SU-DHL-6 (cell line): ENCODE data around the gene RNF225.

Experiments used
- H2AFZ ChIP-seq: fragments of 200-600 bp; sonication (generic); 2 replicates; pipeline ENCODE4 v1.6.1; 2014; ENCODE audit warnings: low read depth, mild to moderate bottlenecking, moderate library complexity, mixed read lengths, antibody characterized with exemption, low read length; ENCODE audit not compliant: severe bottlenecking
- H3F3A ChIP-seq: fragments of 200-600 bp; shearing (Covaris generic); 2 replicates; pipeline ENCODE4 v1.6.0; 2016; ENCODE audit warnings: antibody characterized with exemption, mild to moderate bottlenecking; ENCODE audit not compliant: insufficient read depth
- H3K27ac ChIP-seq: fragments of 200-600 bp; sonication (generic); 2 replicates; pipeline ENCODE4 v1.5.1; 2016; ENCODE audit warnings: low read depth, mild to moderate bottlenecking, low read length, moderate library complexity, mixed read lengths
- H3K27me3 ChIP-seq: fragments of 200-600 bp; sonication (generic), shearing (Covaris generic); 2 replicates; pipeline ENCODE4 v1.6.0; 2014; ENCODE audit warnings: mild to moderate bottlenecking, low read length
- H3K36me3 ChIP-seq: fragments of 200-600 bp; sonication (generic); 2 replicates; pipeline ENCODE4 v1.6.1; 2014; ENCODE audit warnings: mild to moderate bottlenecking, low read length, mixed read lengths
- H3K4me2 ChIP-seq: fragments of 300-600, 200-600 bp; shearing (Covaris generic), sonication (generic); 2 replicates; pipeline ENCODE4 v1.6.0; 2014; ENCODE audit warnings: low read length, low read depth, mild to moderate bottlenecking; ENCODE audit not compliant: poor library complexity, severe bottlenecking
- H3K4me3 ChIP-seq: fragments of 200-600 bp; sonication (generic); 2 replicates; pipeline ENCODE4 v1.5.1; 2014; ENCODE audit warnings: antibody characterized with exemption, low read length, mild to moderate bottlenecking, mixed read lengths; ENCODE audit not compliant: insufficient read depth, poor library complexity, severe bottlenecking
- H3K79me2 ChIP-seq: fragments of 200-600 bp; sonication (generic); 2 replicates; pipeline ENCODE4 v1.6.1; 2014; ENCODE audit warnings: mild to moderate bottlenecking, low read length, moderate library complexity; ENCODE audit not compliant: insufficient read depth
- H3K9ac ChIP-seq: fragments of 200-600 bp; sonication (generic); 2 replicates; pipeline ENCODE4 v1.7.0; 2014; ENCODE audit warnings: mild to moderate bottlenecking, low read length
- H3K9me2 ChIP-seq: fragments of 200-600 bp; sonication (generic); replicated peaks from 2 replicates; pipeline ENCODE4 v1.6.1; 2014; ENCODE audit warnings: low read length; ENCODE audit not compliant: insufficient read depth
- H3K9me3 ChIP-seq: fragments of 200-600 bp; sonication (generic); 2 replicates; pipeline ENCODE4 v1.6.1; 2014; ENCODE audit warnings: low read length, mixed read lengths; ENCODE audit not compliant: insufficient read depth
- H4K20me1 ChIP-seq: fragments of 200-600 bp; sonication (generic); 2 replicates; pipeline ENCODE4 v1.6.1; 2014; ENCODE audit warnings: low read depth, mild to moderate bottlenecking, antibody characterized with exemption, low read length, moderate library complexity, mixed read lengths
- CTCF ChIP-seq: fragments of 200-600 bp; sonication (generic); IDR thresholded peaks from one replicate; pipeline ENCODE4 v1.5.1; 2017; ENCODE audit warnings: antibody characterized with exemption, mild to moderate bottlenecking, low read length, moderate library complexity; ENCODE audit not compliant: insufficient read depth, poor library complexity, severe bottlenecking
- EZH2phosphoT487 ChIP-seq: fragments of 200-600 bp; sonication (generic), shearing (Covaris generic); conservative IDR thresholded peaks from 2 replicates; pipeline ENCODE4 v1.6.1; 2018; ENCODE audit warnings: mild to moderate bottlenecking, antibody characterized with exemption, low read length, moderate library complexity, mixed read lengths

RNF225 gene

GRCh38 chr19:58397533-58398037 lies 2.1 kb downstream of the RNF225 start:
- Histone ChIP-seq H3K79me2 (no peaks in the 10 kb centered on the region), H2AFZ (no peak overlapping the region), H3K27ac (no peak overlapping the region), H4K20me1 (peaks cover 10% of the 10 kb centered on the region; the same call in 1 of the 2 replicates), H3K4me2 (no peak overlapping the region), H3K4me3 (no peak overlapping the region), H3K36me3 (0 out of 2 replicates have a peak, but pooled peaks cover 5% of the 10 kb centered on the region), H3F3A (peaks cover 5% of the 10 kb centered on the region; the same call in 1 of the 2 replicates), H3K9me2 (no peaks in the 10 kb centered on the region), H3K27me3 (no peaks in the 10 kb centered on the region), H3K9me3 (no peaks in the 10 kb centered on the region), H3K9ac (no peak overlapping the region)
- TF ChIP-seq EZH2phosphoT487 (no peak), CTCF (no peak)

- no peaks in the 10 kb centered on the region for H3K9me3 ChIP-seq
- no peaks in the 10 kb centered on the region for H3K27me3 ChIP-seq
- no peak overlapping the region for H3K4me2 ChIP-seq
- peaks cover 7% of the 10 kb centered on the region; the same call in 1 of the 2 replicates for H4K20me1 ChIP-seq
- H3F3A ChIP-seq = peaks cover 5% of the 10 kb centered on the region; the same call in 1 of the 2 replicates
- H3K27ac ChIP-seq = no peak overlapping the region
- no peak for TF ChIP-seq CTCF
- TF ChIP-seq EZH2phosphoT487 = no peak
- H3K36me3 ChIP-seq = 0 out of 2 replicates have a peak, but pooled peaks cover under 1% of the 10 kb centered on the region
- H3K9ac ChIP-seq = no peak overlapping the region
- no peaks in the 10 kb centered on the region for H3K79me2 ChIP-seq
- no peaks in the 10 kb centered on the region for H3K9me2 ChIP-seq
- no peak overlapping the region for H3K4me3 ChIP-seq
- no peak overlapping the region for H2AFZ ChIP-seq
Observed at GRCh38 chr19:58398087-58398486, 2.6 kb downstream of the RNF225 start.

DNA sequence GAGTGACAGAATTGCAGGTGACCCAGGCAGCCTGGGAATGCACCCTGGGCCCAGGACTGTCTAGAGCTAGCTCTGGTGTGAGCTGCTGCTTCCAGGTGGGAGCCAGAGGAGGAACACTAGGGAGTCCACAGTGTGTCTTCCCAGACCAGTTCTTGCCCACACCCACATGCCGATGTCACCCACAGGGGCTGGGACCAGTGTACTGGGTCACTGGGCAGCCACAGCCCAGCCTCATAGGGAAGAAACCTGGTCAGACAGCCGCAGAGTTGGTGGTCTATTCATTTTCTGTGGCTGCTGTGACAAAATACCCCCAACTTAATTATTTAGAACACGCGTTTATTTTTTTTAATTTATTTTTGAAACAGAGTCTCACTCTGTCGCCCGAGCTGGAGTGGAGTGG lies 3.1 kb downstream of the RNF225 start:
- no peak overlapping the region for H3K9ac ChIP-seq
- H3K9me2 ChIP-seq = no peaks in the 10 kb centered on the region
- H3F3A ChIP-seq = peaks cover 5% of the 10 kb centered on the region; the same call in 1 of the 2 replicates
- H4K20me1 ChIP-seq = peaks cover 2% of the 10 kb centered on the region; the same call in 1 of the 2 replicates
- H3K36me3 ChIP-seq = no peaks in the 10 kb centered on the region
- no peaks in the 10 kb centered on the region for H3K79me2 ChIP-seq
- H3K4me3 ChIP-seq = no peak overlapping the region
- no peaks in the 10 kb centered on the region for H3K9me3 ChIP-seq
- H2AFZ ChIP-seq = no peak overlapping the region
- no peaks in the 10 kb centered on the region for H3K27me3 ChIP-seq
- TF ChIP-seq EZH2phosphoT487 (no peak), CTCF (no peak)
- no peak overlapping the region for H3K4me2 ChIP-seq
- no peak overlapping the region for H3K27ac ChIP-seq
